ENCODE results near the gene TNFRSF11A. TPM values are rescaled to one million over a fixed set of nuclear protein-coding genes. Genes with fewer than 3 reads are reported as not detected.
A peak's percentile ranks its signal among the peaks of the same experiment; 100 is the strongest.

TNFRSF11A gene
- total RNA-seq, 1 donor from 2014 or later: 0.16 TPM

- Mint-ChIP-seq H3K4me3 (no peak overlapping the region), H3K36me3 (ENCODE audit: low read depth) (peaks cover 7% of the 10 kb centered on the region), H3K4me1 (no peaks in the 10 kb centered on the region), H3K9me3 (no peaks in the 10 kb centered on the region), H3K27me3 (ENCODE audit: low read depth) (peaks cover 8% of the 10 kb centered on the region), H3K27ac (ENCODE audit: unreplicated experiment) (no peak overlapping the region)
- TF ChIP-seq CTCF (conservative IDR thresholded peaks at IDR 0.05): no peak
- DNase-seq (ENCODE audit: low read depth, low spot score): no peak
These were observed 12.3 kb upstream of the TNFRSF11A start for GRCh38 chr18:62312851-62313250.

DNA sequence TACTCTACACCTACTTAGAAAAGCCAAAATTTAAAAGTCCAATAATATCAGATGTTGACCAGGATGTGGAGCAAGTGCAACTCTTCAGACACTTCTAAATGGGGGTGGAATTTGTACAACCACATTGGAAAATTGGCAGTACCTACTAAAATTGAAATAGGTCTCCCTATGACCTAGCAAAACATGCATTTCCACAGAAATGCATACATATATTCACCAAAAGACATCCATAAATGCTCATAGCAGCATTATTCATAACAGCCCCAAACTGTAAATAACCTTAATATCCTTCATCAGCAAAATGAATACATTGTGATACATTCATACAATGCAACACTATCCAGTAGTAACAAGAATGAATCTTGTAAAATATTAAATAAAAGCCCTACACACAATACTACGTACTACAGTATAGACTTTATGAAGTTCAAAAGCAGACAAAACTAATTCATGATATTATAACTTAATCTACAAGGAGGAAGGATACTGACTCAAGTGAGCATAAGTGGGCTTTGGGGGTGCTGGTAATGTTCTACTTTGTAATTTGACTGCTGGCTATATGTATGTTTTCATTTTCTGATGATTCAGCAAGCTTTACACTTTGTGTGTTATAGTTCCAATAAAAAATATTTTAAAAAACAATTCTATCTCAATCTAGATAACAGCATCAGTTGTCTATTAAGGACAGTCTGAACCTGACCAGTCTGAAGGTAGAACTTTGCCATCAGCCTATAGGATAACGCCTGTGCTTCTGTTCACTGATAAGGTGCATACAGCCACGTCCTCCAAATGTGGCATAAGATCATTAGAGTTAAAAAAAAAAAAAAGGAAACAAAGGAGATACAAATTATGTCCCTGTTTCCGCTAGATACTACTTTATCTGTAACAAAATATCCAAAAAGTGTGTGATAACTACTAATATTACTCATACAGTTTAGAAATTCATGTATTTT lies 6.6 kb upstream of the TNFRSF11A start:
- no peak overlapping the region for H3K4me3 Mint-ChIP-seq
- H3K27ac Mint-ChIP-seq (ENCODE audit: unreplicated experiment): no peak overlapping the region
- peaks cover 50% of the 10 kb centered on the region for H3K27me3 Mint-ChIP-seq (ENCODE audit: low read depth)
- no peaks in the 10 kb centered on the region for H3K9me3 Mint-ChIP-seq
- TF ChIP-seq CTCF (conservative IDR thresholded peaks at IDR 0.05): no peak
- H3K4me1 Mint-ChIP-seq: no peaks in the 10 kb centered on the region
- H3K36me3 Mint-ChIP-seq (ENCODE audit: low read depth): no peaks in the 10 kb centered on the region
- DNase-seq (ENCODE audit: low read depth, low spot score): no peak

- peaks cover 69% of the 10 kb centered on the region for H3K27me3 Mint-ChIP-seq (ENCODE audit: low read depth)
- H3K4me1 Mint-ChIP-seq: peaks cover 7% of the 10 kb centered on the region
- no peaks in the 10 kb centered on the region for H3K36me3 Mint-ChIP-seq (ENCODE audit: low read depth)
- H3K27ac Mint-ChIP-seq (ENCODE audit: unreplicated experiment): no peak overlapping the region
- no peak for DNase-seq (ENCODE audit: low read depth, low spot score)
- no peak overlapping the region for H3K4me3 Mint-ChIP-seq
- no peaks in the 10 kb centered on the region for H3K9me3 Mint-ChIP-seq
- no peak for TF ChIP-seq CTCF (conservative IDR thresholded peaks at IDR 0.05)
These were observed 3.9 kb upstream of the TNFRSF11A start for GRCh38 chr18:62321201-62321600.

DNA sequence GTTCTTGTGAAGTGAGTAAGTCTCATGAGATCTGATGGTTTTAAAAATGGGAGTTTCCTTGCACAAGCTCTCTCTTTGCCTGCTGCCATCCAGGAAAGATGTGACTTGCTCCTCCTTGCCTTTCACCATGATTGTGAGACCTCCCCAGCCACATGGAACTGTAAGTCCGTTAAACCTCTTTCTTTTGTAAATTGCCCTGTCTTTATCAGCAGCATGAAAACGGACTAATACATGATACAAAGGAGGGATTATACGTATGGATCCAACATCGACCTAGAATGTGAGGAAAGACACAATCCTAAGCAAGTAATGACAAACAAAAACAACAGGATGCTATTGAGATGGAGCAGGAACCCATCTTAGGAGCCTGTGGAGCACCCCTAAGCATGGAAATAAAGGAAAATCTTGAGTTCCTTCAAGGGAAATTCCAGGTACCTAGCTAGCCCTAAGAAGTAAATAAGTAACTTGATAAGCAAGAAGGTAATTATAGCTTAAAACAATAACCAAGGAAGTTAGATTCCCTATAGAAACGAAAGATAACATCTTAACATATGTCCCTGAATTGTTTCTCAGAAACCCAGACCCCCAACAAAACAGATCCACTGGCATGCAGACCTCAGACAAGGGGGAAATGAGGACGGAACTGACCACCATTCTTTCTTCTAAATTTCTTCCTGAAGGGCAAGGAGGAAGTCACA lies 1.5 kb upstream of the TNFRSF11A start:
- H3K9me3 Mint-ChIP-seq: no peaks in the 10 kb centered on the region
- H3K36me3 Mint-ChIP-seq (ENCODE audit: low read depth): no peaks in the 10 kb centered on the region
- TF ChIP-seq CTCF (conservative IDR thresholded peaks at IDR 0.05): no peak
- H3K4me1 Mint-ChIP-seq: peaks cover 10% of the 10 kb centered on the region
- DNase-seq (ENCODE audit: low read depth, low spot score): no peak
- no peak overlapping the region for H3K27ac Mint-ChIP-seq (ENCODE audit: unreplicated experiment)
- peak overlapping the region; percentile 74 for H3K4me3 Mint-ChIP-seq
- peaks cover 80% of the 10 kb centered on the region for H3K27me3 Mint-ChIP-seq (ENCODE audit: low read depth)

- no peaks in the 10 kb centered on the region for H3K9me3 Mint-ChIP-seq
- H3K4me1 Mint-ChIP-seq: peaks cover 10% of the 10 kb centered on the region
- no peak for DNase-seq (ENCODE audit: low read depth, low spot score)
- H3K36me3 Mint-ChIP-seq (ENCODE audit: low read depth): no peaks in the 10 kb centered on the region
- TF ChIP-seq CTCF (conservative IDR thresholded peaks at IDR 0.05): no peak
- peaks cover 82% of the 10 kb centered on the region for H3K27me3 Mint-ChIP-seq (ENCODE audit: low read depth)
- H3K27ac Mint-ChIP-seq (ENCODE audit: unreplicated experiment): no peak overlapping the region
- H3K4me3 Mint-ChIP-seq: peak overlapping the region; percentile 74
These were observed 805 bp upstream of the TNFRSF11A start for GRCh38 chr18:62324181-62324828.

Data from neural crest cell (in vitro differentiated cells).